Vagina (tissue), 2 donors: ENCODE measurements around the gene ZFP3.
"Not testable (repeated sequence)": the region's sequence is repeated elsewhere in the genome, so short reads cannot be mapped to it uniquely, and the experiment has no call there.

Source experiments
- POLR2A ChIP-seq, 2 donors: fragments of 450-650 bp; IDR thresholded peaks; one replicate each; pipeline ENCODE4 v1.6.1; 2017; ENCODE audit warnings: antibody characterized with exemption in 2 of 2, mild to moderate bottlenecking in 2 of 2, moderate library complexity in 2 of 2
- POLR2AphosphoS5 ChIP-seq, 2 donors: sonication (generic); formaldehyde crosslinking; IDR thresholded peaks; one replicate each; pipeline ENCODE4 v1.9.0; 2017; ENCODE audit warnings: antibody characterized with exemption in 2 of 2, mild to moderate bottlenecking in 2 of 2, low read depth in 1 of 2; ENCODE audit not compliant: insufficient read depth in 1 of 2
- TF ChIP-seq, protein P1 (sequence below), 3 experiments: fragments of 450-650 bp in 2 of 3; fragments of 200-600 bp in 1 of 3; sonication (generic) in 1 of 3; IDR thresholded peaks; one replicate each; pipeline ENCODE4 v1.5.1; 2017 to 2019; ENCODE audit warnings: antibody characterized with exemption in 3 of 3, mild to moderate bottlenecking in 2 of 3, moderate library complexity in 2 of 3

DNA sequence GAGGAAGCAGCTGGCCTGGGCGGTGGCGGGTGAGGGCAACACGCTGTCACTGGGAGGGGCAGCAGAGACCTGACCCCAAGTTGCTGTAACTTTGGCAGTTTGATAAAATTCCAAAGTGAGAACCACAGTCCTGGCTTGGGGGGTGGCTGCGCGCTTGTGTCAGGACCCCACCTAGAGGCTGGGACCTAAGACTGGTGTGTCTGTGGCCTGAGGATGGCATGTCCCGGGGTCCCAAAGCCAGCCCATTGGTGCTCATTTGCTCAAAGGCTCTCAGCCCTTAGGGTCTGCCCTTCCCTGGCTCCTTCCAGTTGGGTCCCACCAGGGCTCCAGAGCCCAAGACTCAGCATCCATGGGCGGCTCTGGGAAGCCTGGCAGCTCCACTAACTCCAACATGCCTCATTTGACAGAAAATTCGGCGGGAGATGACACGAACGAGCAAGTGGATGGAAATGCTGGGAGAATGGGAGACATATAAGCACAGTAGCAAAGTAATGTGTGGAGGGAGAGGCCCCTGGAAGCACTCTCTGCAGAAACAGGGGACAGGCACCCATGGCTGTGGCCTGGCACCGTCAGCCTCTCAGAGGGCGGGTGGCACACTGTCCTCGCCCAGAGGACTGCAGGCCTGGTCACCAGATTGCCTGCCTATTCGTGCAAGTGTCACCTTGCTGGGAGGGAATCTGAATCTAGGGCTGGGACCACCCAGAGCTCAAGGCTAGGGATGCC is 54.4 kb downstream of the ZFP3 start:
- TF ChIP-seq, protein P1, sequence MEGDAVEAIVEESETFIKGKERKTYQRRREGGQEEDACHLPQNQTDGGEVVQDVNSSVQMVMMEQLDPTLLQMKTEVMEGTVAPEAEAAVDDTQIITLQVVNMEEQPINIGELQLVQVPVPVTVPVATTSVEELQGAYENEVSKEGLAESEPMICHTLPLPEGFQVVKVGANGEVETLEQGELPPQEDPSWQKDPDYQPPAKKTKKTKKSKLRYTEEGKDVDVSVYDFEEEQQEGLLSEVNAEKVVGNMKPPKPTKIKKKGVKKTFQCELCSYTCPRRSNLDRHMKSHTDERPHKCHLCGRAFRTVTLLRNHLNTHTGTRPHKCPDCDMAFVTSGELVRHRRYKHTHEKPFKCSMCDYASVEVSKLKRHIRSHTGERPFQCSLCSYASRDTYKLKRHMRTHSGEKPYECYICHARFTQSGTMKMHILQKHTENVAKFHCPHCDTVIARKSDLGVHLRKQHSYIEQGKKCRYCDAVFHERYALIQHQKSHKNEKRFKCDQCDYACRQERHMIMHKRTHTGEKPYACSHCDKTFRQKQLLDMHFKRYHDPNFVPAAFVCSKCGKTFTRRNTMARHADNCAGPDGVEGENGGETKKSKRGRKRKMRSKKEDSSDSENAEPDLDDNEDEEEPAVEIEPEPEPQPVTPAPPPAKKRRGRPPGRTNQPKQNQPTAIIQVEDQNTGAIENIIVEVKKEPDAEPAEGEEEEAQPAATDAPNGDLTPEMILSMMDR (IDR thresholded peaks at IDR 0.05): not testable (repeated sequence)
- TF ChIP-seq POLR2A (IDR thresholded peaks at IDR 0.05); POLR2AphosphoS5 (IDR thresholded peaks at IDR 0.05; ENCODE audit: insufficient read depth in 1 of 2, low read depth in 1 of 2): not testable (repeated sequence)
